Endothelial cell (in vitro differentiated cells): ENCODE measurements around the gene C12orf42. TPM values are rescaled to one million over a fixed set of nuclear protein-coding genes. Genes with fewer than 3 reads are reported as not detected.

Experiments used
- DNase-seq: peaks from one replicate; pipeline ENCODE4 v3.0.0; 2021; ENCODE audit warnings: low spot score
- H3K27ac Mint-ChIP-seq: one replicate; pipeline ENCODE4 v1.8.0; 2021; ENCODE audit warnings: mixed read lengths, inconsistent platforms; ENCODE audit not compliant: unreplicated experiment
- H3K27me3 Mint-ChIP-seq: one replicate; pipeline ENCODE4 v1.8.0; 2021; ENCODE audit warnings: mild to moderate bottlenecking, moderate library complexity, mixed read lengths, inconsistent platforms; ENCODE audit not compliant: unreplicated experiment
- H3K36me3 Mint-ChIP-seq: one replicate; pipeline ENCODE4 v1.8.0; 2021; ENCODE audit warnings: mild to moderate bottlenecking, low read depth, mixed read lengths, inconsistent platforms; ENCODE audit not compliant: unreplicated experiment
- H3K4me1 Mint-ChIP-seq: one replicate; pipeline ENCODE4 v1.8.0; 2021; ENCODE audit warnings: mild to moderate bottlenecking, mixed read lengths, inconsistent platforms; ENCODE audit not compliant: unreplicated experiment
- H3K4me3 Mint-ChIP-seq: one replicate; pipeline ENCODE4 v1.8.0; 2021; ENCODE audit warnings: mild to moderate bottlenecking, mixed read lengths, inconsistent platforms; ENCODE audit not compliant: unreplicated experiment
- H3K9me3 Mint-ChIP-seq: one replicate; pipeline ENCODE4 v1.8.0; 2021; ENCODE audit warnings: mixed read lengths, inconsistent platforms; ENCODE audit not compliant: unreplicated experiment
- total RNA-seq: library from RNA; stranded (reverse); fragmentation: NEBNext Ultra II Directional; extraction: Animal tissue kit (Norgen Biotek cat#: 25700); gene quantifications from one replicate; pipeline ENCODE4 v1.2.1, GENCODE V29; 2021; ENCODE audit not compliant: unreplicated experiment
- TF ChIP-seq, protein P1 (sequence below): fragments of 200-600 bp; sonication (generic); IDR thresholded peaks from one replicate; pipeline ENCODE4 v1.5.0; 2021; ENCODE audit warnings: antibody characterized with exemption; ENCODE audit not compliant: unreplicated experiment

C12orf42 gene
- total RNA-seq, 1 donor from 2014 or later = 0.77 TPM

GRCh38 chr12:103382119-103382518 is 113.6 kb downstream of the C12orf42 start:
- Mint-ChIP-seq H3K4me1 (no peaks in the 10 kb centered on the region), H3K9me3 (no peaks in the 10 kb centered on the region), H3K27me3 (peaks cover 1% of the 10 kb centered on the region), H3K36me3 (no peaks in the 10 kb centered on the region), H3K27ac (no peak overlapping the region), H3K4me3 (no peak overlapping the region)
- DNase-seq = no peak
- TF ChIP-seq, protein P1, sequence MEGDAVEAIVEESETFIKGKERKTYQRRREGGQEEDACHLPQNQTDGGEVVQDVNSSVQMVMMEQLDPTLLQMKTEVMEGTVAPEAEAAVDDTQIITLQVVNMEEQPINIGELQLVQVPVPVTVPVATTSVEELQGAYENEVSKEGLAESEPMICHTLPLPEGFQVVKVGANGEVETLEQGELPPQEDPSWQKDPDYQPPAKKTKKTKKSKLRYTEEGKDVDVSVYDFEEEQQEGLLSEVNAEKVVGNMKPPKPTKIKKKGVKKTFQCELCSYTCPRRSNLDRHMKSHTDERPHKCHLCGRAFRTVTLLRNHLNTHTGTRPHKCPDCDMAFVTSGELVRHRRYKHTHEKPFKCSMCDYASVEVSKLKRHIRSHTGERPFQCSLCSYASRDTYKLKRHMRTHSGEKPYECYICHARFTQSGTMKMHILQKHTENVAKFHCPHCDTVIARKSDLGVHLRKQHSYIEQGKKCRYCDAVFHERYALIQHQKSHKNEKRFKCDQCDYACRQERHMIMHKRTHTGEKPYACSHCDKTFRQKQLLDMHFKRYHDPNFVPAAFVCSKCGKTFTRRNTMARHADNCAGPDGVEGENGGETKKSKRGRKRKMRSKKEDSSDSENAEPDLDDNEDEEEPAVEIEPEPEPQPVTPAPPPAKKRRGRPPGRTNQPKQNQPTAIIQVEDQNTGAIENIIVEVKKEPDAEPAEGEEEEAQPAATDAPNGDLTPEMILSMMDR = no peak

- H3K4me1 Mint-ChIP-seq = no peaks in the 10 kb centered on the region
- TF ChIP-seq, protein P1 = no peak
- no peaks in the 10 kb centered on the region for H3K9me3 Mint-ChIP-seq
- DNase-seq = no peak
- peaks cover 1% of the 10 kb centered on the region for H3K27me3 Mint-ChIP-seq
- H3K36me3 Mint-ChIP-seq = no peaks in the 10 kb centered on the region
- H3K4me3 Mint-ChIP-seq = no peak overlapping the region
- H3K27ac Mint-ChIP-seq = no peak overlapping the region
These were observed 116.1 kb downstream of the C12orf42 start for GRCh38 chr12:103379670-103380069.

DNA sequence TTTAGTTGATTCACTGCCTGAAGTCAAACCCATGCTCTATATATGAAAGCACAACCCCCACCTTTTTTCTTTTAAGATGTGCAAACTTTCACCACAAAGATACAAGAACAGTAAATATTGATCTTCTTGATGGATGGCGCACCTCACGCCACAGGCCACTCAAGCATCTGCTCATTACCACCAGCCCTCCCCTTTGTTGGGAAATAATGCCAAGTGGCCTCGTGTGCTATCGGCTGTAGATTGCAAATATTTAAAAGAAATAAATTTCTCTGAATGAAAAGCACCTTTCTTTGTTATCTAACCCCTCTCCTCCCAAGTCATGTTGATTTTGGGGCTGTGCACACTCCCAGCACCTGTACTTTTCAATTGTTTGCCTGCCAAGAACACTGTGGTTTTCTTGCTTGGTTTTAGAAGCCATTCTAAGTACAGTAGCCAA is 122.7 kb downstream of the C12orf42 start:
- H3K4me3 Mint-ChIP-seq = no peak overlapping the region
- no peaks in the 10 kb centered on the region for H3K27me3 Mint-ChIP-seq

GRCh38 chr12:103369929-103370328 is 125.8 kb downstream of the C12orf42 start:
- DNase-seq = no peak
- H3K9me3 Mint-ChIP-seq = no peaks in the 10 kb centered on the region
- TF ChIP-seq, protein P1 = no peak
- H3K27me3 Mint-ChIP-seq = no peaks in the 10 kb centered on the region
- no peak overlapping the region for H3K4me3 Mint-ChIP-seq
- H3K4me1 Mint-ChIP-seq = no peaks in the 10 kb centered on the region
- no peaks in the 10 kb centered on the region for H3K36me3 Mint-ChIP-seq
- no peak overlapping the region for H3K27ac Mint-ChIP-seq

More for the DNA sequence above, 122.7 kb downstream of the C12orf42 start:
- Mint-ChIP-seq H3K36me3 (no peaks in the 10 kb centered on the region), H3K27ac (no peak overlapping the region), H3K9me3 (no peaks in the 10 kb centered on the region), H3K4me1 (no peaks in the 10 kb centered on the region)
- TF ChIP-seq, protein P1 = no peak
- no peak for DNase-seq

DNA sequence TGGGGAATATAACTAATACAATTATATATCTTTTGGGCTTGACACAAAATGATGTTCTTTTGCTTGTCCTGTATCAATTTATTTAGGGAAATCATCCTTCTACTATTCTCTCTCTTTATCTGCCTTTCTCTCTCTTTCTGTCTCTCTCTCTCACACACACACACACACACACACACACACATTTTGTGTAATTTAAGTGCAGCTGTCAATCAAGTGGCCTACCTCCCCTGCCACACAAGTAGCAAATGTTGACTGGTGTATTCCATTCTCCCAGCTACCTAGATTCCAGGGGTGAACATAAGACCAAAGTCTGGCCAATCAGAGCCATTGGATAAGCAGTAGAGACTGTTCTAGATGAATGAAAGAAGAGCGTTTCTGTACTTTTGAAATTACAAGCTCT is 127.6 kb downstream of the C12orf42 start:
- Mint-ChIP-seq H3K9me3 (no peaks in the 10 kb centered on the region), H3K27me3 (no peaks in the 10 kb centered on the region), H3K4me3 (no peak overlapping the region), H3K4me1 (no peaks in the 10 kb centered on the region), H3K27ac (no peak overlapping the region), H3K36me3 (no peaks in the 10 kb centered on the region)
- no peak for DNase-seq
- TF ChIP-seq, protein P1 = no peak
